HepG2 (cell line): ENCODE data around the gene SERTAD1. TPM values are rescaled to one million over a fixed set of nuclear protein-coding genes. Genes with fewer than 3 reads are reported as not detected.

ENCODE experiments used
- EHMT2 ChIP-seq: fragments of 200-600 bp; sonication (generic); IDR thresholded peaks from 2 replicates; pipeline ENCODE4 v1.7.0; 2017; ENCODE audit warnings: antibody characterized with exemption, low read depth, low read length, borderline replicate concordance
- FOXO1 ChIP-seq: sonication (generic); formaldehyde crosslinking; IDR thresholded peaks from 2 replicates; pipeline ENCODE4 v1.4.0; 2020; ENCODE audit warnings: missing genetic modification reagents
- HMG20B ChIP-seq: conservative IDR thresholded peaks from 2 replicates; pipeline ENCODE4 v1.6.1; 2016; ENCODE audit warnings: missing genetic modification reagents, missing compliant biosample characterization
- KMT2B ChIP-seq: IDR thresholded peaks from 2 replicates; pipeline ENCODE4 v1.6.1; 2016; ENCODE audit warnings: missing genetic modification reagents, missing compliant biosample characterization
- RFX1 ChIP-seq: fragments of 450-650 bp; IDR thresholded peaks from 2 replicates; pipeline ENCODE4 v1.6.1; 2017
- TCF12 ChIP-seq, 2 experiments: fragments of 450-650 bp in 1 of 2; sonication (generic) in 1 of 2; formaldehyde crosslinking in 1 of 2; IDR thresholded peaks; 2 replicates each; pipeline versions ENCODE4 v1.6.1 to v1.8.0; 2017 to 2022; ENCODE audit warnings: antibody characterized with exemption in 1 of 2, mild to moderate bottlenecking in 1 of 2, missing genetic modification reagents in 1 of 2, moderate library complexity in 1 of 2
- ZNF333 ChIP-seq: sonication (generic); formaldehyde crosslinking; IDR thresholded peaks from 2 replicates; pipeline ENCODE4 v1.4.0; 2020; ENCODE audit warnings: mild to moderate bottlenecking, missing genetic modification reagents, borderline replicate concordance
- ZNF350 ChIP-seq: sonication (generic); formaldehyde crosslinking; IDR thresholded peaks from 2 replicates; pipeline ENCODE4 v1.4.0; 2020; ENCODE audit warnings: mild to moderate bottlenecking, low read depth, missing genetic modification reagents, borderline replicate concordance
- ZNF382 ChIP-seq: sonication (generic); formaldehyde crosslinking; IDR thresholded peaks from 2 replicates; pipeline ENCODE4 v1.5.0; 2020; ENCODE audit warnings: missing genetic modification reagents, mild to moderate bottlenecking, borderline replicate concordance
- polyA plus RNA-seq, 8 experiments: library from polyadenylated mRNA; depleted of rRNA in 3 of 8; stranded (reverse) in 7 of 8; unstranded in 1 of 8; fragments of >200 nt; fragmentation: Illumina TruSeq in 4 of 8; extraction: Trizol in 4 of 8; gene quantifications; 2 replicates each; pipeline versions ENCODE4 v1.2.1 to v1.2.3, GENCODE V29; 2011 to 2016; ENCODE audit warnings: low read depth in 4 of 8, missing spikeins in 1 of 8, mixed read lengths in 1 of 8; ENCODE audit not compliant: insufficient read depth in 1 of 8
- total RNA-seq, 5 experiments: library from RNA; depleted of rRNA; stranded (reverse); fragments of >200 nt; fragmentation: Illumina TruSeq; extraction: Trizol; gene quantifications; 2 replicates each; pipeline ENCODE4 v1.2.3, GENCODE V29; 2016; ENCODE audit warnings: low read depth in 1 of 5
- TF ChIP-seq, protein P1 (sequence below): IDR thresholded peaks from 2 replicates; pipeline ENCODE4 v1.6.1; 2016; ENCODE audit warnings: missing compliant biosample characterization, missing genetic modification reagents, borderline replicate concordance
- TF ChIP-seq, protein P2 (sequence below): sonication (generic); formaldehyde crosslinking; IDR thresholded peaks from 2 replicates; pipeline ENCODE4 v1.4.0; 2020; ENCODE audit warnings: mild to moderate bottlenecking, missing genetic modification reagents
- TF ChIP-seq, protein P3 (sequence below): sonication (generic); formaldehyde crosslinking; IDR thresholded peaks from 2 replicates; pipeline ENCODE4 v1.5.0; 2020; ENCODE audit warnings: missing genetic modification reagents
- TF ChIP-seq, protein P4 (sequence below): sonication (generic); formaldehyde crosslinking; IDR thresholded peaks from 2 replicates; pipeline ENCODE4 v1.8.1; 2022; ENCODE audit warnings: low read depth, mild to moderate bottlenecking, missing genetic modification reagents
- TF ChIP-seq, protein P5 (sequence below): IDR thresholded peaks from 2 replicates; pipeline ENCODE4 v1.4.0; 2020; ENCODE audit warnings: mild to moderate bottlenecking, missing genetic modification reagents

The SERTAD1 gene
- total and polyA plus RNA-seq, 2 of the 13 experiments (the other 11 are each of a cell fraction or from before 2014, with no cell fraction given), result 4.3 to 4.5 TPM

DNA sequence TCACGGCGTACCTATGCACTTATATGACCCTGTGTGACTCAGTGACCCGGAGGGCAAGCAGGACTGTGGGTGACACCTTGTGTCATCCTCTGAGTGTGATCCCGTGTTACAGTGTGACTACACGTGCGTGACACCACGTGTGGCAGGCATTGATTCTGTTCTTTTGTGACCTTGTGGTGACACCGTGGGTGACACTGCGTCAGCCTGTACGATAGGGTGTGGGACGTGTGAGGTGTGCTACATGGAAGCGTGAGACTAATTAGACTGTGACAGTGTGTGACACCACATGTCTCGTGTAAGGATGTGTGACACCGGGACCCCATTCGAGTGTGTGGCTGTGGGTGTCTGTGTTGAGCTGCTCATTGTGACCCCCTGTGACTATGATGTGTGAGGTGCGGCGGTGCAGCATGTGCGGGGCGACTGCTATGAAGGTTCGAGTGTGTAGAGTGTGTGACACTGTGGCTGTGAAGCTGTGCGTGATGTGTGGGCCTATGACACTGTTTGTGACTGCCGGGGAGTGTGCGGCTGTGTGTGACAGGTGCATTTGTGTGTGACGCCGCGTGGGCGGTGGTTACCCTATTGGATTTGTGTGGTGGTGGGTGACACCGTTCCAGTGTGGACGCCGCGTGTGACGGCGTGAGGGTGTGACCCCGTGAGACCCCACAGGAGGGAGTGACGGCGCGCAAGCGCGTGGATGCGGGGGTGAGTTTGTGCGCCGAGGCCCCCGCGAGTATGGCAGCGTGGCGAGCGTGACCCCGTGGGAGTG is 40.6 kb upstream of the SERTAD1 start (continued):
- TF ChIP-seq, protein P1, sequence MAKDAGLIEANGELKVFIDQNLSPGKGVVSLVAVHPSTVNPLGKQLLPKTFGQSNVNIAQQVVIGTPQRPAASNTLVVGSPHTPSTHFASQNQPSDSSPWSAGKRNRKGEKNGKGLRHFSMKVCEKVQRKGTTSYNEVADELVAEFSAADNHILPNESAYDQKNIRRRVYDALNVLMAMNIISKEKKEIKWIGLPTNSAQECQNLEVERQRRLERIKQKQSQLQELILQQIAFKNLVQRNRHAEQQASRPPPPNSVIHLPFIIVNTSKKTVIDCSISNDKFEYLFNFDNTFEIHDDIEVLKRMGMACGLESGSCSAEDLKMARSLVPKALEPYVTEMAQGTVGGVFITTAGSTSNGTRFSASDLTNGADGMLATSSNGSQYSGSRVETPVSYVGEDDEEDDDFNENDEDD (CRISPR knock-in tag), result no peak
- TF ChIP-seq, protein P2, sequence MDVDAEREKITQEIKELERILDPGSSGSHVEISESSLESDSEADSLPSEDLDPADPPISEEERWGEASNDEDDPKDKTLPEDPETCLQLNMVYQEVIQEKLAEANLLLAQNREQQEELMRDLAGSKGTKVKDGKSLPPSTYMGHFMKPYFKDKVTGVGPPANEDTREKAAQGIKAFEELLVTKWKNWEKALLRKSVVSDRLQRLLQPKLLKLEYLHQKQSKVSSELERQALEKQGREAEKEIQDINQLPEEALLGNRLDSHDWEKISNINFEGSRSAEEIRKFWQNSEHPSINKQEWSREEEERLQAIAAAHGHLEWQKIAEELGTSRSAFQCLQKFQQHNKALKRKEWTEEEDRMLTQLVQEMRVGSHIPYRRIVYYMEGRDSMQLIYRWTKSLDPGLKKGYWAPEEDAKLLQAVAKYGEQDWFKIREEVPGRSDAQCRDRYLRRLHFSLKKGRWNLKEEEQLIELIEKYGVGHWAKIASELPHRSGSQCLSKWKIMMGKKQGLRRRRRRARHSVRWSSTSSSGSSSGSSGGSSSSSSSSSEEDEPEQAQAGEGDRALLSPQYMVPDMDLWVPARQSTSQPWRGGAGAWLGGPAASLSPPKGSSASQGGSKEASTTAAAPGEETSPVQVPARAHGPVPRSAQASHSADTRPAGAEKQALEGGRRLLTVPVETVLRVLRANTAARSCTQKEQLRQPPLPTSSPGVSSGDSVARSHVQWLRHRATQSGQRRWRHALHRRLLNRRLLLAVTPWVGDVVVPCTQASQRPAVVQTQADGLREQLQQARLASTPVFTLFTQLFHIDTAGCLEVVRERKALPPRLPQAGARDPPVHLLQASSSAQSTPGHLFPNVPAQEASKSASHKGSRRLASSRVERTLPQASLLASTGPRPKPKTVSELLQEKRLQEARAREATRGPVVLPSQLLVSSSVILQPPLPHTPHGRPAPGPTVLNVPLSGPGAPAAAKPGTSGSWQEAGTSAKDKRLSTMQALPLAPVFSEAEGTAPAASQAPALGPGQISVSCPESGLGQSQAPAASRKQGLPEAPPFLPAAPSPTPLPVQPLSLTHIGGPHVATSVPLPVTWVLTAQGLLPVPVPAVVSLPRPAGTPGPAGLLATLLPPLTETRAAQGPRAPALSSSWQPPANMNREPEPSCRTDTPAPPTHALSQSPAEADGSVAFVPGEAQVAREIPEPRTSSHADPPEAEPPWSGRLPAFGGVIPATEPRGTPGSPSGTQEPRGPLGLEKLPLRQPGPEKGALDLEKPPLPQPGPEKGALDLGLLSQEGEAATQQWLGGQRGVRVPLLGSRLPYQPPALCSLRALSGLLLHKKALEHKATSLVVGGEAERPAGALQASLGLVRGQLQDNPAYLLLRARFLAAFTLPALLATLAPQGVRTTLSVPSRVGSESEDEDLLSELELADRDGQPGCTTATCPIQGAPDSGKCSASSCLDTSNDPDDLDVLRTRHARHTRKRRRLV (CRISPR knock-in tag), result no peak
- TF ChIP-seq FOXO1 (CRISPR knock-in tag) (no peak), TCF12 (IDR thresholded peaks at IDR 0.05) (no peak), TCF12 (CRISPR knock-in tag; IDR thresholded peaks at IDR 0.05) (no peak), HMG20B (CRISPR knock-in tag) (no peak), ZNF333 (CRISPR knock-in tag) (0 out of 2 replicates have a peak, but pooled peaks have one; percentile 25), ZNF350 (no peak), ZNF382 (CRISPR knock-in tag) (no peak), EHMT2 (no peak), KMT2B (CRISPR knock-in tag) (no peak), RFX1 (no peak)
- TF ChIP-seq, protein P3, sequence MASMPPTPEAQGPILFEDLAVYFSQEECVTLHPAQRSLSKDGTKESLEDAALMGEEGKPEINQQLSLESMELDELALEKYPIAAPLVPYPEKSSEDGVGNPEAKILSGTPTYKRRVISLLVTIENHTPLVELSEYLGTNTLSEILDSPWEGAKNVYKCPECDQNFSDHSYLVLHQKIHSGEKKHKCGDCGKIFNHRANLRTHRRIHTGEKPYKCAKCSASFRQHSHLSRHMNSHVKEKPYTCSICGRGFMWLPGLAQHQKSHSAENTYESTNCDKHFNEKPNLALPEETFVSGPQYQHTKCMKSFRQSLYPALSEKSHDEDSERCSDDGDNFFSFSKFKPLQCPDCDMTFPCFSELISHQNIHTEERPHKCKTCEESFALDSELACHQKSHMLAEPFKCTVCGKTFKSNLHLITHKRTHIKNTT (CRISPR knock-in tag), result no peak
- TF ChIP-seq, protein P4, sequence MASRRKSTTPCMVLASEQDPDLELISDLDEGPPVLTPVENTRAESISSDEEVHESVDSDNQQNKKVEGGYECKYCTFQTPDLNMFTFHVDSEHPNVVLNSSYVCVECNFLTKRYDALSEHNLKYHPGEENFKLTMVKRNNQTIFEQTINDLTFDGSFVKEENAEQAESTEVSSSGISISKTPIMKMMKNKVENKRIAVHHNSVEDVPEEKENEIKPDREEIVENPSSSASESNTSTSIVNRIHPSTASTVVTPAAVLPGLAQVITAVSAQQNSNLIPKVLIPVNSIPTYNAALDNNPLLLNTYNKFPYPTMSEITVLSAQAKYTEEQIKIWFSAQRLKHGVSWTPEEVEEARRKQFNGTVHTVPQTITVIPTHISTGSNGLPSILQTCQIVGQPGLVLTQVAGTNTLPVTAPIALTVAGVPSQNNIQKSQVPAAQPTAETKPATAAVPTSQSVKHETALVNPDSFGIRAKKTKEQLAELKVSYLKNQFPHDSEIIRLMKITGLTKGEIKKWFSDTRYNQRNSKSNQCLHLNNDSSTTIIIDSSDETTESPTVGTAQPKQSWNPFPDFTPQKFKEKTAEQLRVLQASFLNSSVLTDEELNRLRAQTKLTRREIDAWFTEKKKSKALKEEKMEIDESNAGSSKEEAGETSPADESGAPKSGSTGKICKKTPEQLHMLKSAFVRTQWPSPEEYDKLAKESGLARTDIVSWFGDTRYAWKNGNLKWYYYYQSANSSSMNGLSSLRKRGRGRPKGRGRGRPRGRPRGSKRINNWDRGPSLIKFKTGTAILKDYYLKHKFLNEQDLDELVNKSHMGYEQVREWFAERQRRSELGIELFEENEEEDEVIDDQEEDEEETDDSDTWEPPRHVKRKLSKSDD (CRISPR knock-in tag), result no peak; the same call in 1 of the 2 replicates
- TF ChIP-seq, protein P5, sequence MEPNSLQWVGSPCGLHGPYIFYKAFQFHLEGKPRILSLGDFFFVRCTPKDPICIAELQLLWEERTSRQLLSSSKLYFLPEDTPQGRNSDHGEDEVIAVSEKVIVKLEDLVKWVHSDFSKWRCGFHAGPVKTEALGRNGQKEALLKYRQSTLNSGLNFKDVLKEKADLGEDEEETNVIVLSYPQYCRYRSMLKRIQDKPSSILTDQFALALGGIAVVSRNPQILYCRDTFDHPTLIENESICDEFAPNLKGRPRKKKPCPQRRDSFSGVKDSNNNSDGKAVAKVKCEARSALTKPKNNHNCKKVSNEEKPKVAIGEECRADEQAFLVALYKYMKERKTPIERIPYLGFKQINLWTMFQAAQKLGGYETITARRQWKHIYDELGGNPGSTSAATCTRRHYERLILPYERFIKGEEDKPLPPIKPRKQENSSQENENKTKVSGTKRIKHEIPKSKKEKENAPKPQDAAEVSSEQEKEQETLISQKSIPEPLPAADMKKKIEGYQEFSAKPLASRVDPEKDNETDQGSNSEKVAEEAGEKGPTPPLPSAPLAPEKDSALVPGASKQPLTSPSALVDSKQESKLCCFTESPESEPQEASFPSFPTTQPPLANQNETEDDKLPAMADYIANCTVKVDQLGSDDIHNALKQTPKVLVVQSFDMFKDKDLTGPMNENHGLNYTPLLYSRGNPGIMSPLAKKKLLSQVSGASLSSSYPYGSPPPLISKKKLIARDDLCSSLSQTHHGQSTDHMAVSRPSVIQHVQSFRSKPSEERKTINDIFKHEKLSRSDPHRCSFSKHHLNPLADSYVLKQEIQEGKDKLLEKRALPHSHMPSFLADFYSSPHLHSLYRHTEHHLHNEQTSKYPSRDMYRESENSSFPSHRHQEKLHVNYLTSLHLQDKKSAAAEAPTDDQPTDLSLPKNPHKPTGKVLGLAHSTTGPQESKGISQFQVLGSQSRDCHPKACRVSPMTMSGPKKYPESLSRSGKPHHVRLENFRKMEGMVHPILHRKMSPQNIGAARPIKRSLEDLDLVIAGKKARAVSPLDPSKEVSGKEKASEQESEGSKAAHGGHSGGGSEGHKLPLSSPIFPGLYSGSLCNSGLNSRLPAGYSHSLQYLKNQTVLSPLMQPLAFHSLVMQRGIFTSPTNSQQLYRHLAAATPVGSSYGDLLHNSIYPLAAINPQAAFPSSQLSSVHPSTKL (CRISPR knock-in tag), result no peak
